MCF 10A (cell line): Measurements from ENCODE around the gene AXIN2. TPM values are rescaled to one million over a fixed set of nuclear protein-coding genes. Genes with fewer than 3 reads are reported as not detected.

ENCODE experiments used
- BruUV-seq: library from RNA; stranded (reverse); fragments of 400-500 nt; replicated peaks from 2 replicates; lab custom pipeline; 2021; lab: Mats Ljungman, UMichigan
- CTCF ChIA-PET: fragments of 300-600 bp; sonication (Branson Sonifier 250); formaldehyde crosslinking; extraction: SDS; loops from one replicate; lab custom pipeline; 2021; ENCODE audit warnings: antibody characterized with exemption, inconsistent platforms; lab: Yijun Ruan, JAX
- POLR2A ChIA-PET: fragments of 300-600, 350-650 bp; sonication (Branson Sonifier 250); formaldehyde crosslinking; extraction: SDS; loops from one replicate; lab custom pipeline; 2020; ENCODE audit warnings: antibody characterized with exemption, inconsistent platforms; lab: Yijun Ruan, JAX
- DNase-seq: peaks from one replicate; pipeline ENCODE4 v3.0.0-alpha.2; 2018; ENCODE audit not compliant: unreplicated experiment
- H3K27ac Mint-ChIP-seq: one replicate; pipeline ENCODE4 v1.8.0; 2022; ENCODE audit warnings: mild to moderate bottlenecking, low read depth, mixed read lengths; ENCODE audit not compliant: unreplicated experiment
- H3K27me3 Mint-ChIP-seq: one replicate; pipeline ENCODE4 v1.8.0; 2022; ENCODE audit warnings: mixed read lengths; ENCODE audit not compliant: insufficient read depth, unreplicated experiment
- H3K36me3 Mint-ChIP-seq: one replicate; pipeline ENCODE4 v1.8.0; 2022; ENCODE audit warnings: mild to moderate bottlenecking, moderate library complexity, mixed read lengths; ENCODE audit not compliant: insufficient read depth, unreplicated experiment
- H3K4me1 Mint-ChIP-seq: one replicate; pipeline ENCODE4 v1.8.0; 2022; ENCODE audit warnings: mixed read lengths; ENCODE audit not compliant: insufficient read depth, unreplicated experiment
- H3K4me3 Mint-ChIP-seq: one replicate; pipeline ENCODE4 v1.8.0; 2022; ENCODE audit warnings: mild to moderate bottlenecking, moderate library complexity, mixed read lengths; ENCODE audit not compliant: unreplicated experiment
- H3K9me3 Mint-ChIP-seq: one replicate; pipeline ENCODE4 v1.8.0; 2022; ENCODE audit warnings: mixed read lengths; ENCODE audit not compliant: unreplicated experiment
- intact Hi-C: fragments of 100-400 bp; cut with micrococcal nuclease; formaldehyde crosslinking; loops from 2 replicates; pipeline ENCODE4 v1.14.1; 2022
- total RNA-seq: library from RNA; stranded (reverse); gene quantifications from 2 replicates; pipeline ENCODE4 v1.2.3, GENCODE V29; 2022
- TF ChIP-seq, protein P1 (sequence below): fragments of 200-600 bp; IDR thresholded peaks from one replicate; pipeline ENCODE4 v1.8.0; 2022; ENCODE audit warnings: antibody characterized with exemption, mild to moderate bottlenecking; ENCODE audit not compliant: unreplicated experiment

The AXIN2 gene
- total RNA-seq, 1 experiment from 2014 or later, result 0.16 TPM

GRCh38 chr17:65588181-65588808, 26.8 kb upstream of the AXIN2 start:
- TF ChIP-seq, protein P1, sequence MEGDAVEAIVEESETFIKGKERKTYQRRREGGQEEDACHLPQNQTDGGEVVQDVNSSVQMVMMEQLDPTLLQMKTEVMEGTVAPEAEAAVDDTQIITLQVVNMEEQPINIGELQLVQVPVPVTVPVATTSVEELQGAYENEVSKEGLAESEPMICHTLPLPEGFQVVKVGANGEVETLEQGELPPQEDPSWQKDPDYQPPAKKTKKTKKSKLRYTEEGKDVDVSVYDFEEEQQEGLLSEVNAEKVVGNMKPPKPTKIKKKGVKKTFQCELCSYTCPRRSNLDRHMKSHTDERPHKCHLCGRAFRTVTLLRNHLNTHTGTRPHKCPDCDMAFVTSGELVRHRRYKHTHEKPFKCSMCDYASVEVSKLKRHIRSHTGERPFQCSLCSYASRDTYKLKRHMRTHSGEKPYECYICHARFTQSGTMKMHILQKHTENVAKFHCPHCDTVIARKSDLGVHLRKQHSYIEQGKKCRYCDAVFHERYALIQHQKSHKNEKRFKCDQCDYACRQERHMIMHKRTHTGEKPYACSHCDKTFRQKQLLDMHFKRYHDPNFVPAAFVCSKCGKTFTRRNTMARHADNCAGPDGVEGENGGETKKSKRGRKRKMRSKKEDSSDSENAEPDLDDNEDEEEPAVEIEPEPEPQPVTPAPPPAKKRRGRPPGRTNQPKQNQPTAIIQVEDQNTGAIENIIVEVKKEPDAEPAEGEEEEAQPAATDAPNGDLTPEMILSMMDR, result no peak
- ChIA-PET CTCF (interaction anchor here (1.0 kb wide), 1 partner anchor 356 kb away, joined by 3 read pairs; no protein-coding TSS in a partner anchor), POLR2A (no interaction called here)
- no peaks in the 10 kb centered on the region for H3K27me3 Mint-ChIP-seq
- H3K27ac Mint-ChIP-seq, result no peak overlapping the region
- DNase-seq, result no peak
- BruUV-seq, result no TSS peak
- H3K9me3 Mint-ChIP-seq, result no peaks in the 10 kb centered on the region
- no peak overlapping the region for H3K4me3 Mint-ChIP-seq
- H3K36me3 Mint-ChIP-seq, result no peaks in the 10 kb centered on the region
- no peaks in the 10 kb centered on the region for H3K4me1 Mint-ChIP-seq
- intact Hi-C loops, result no loop called here

GRCh38 chr17:65587534-65588180, 26.2 kb upstream of the AXIN2 start:
- Mint-ChIP-seq H3K27me3 (no peaks in the 10 kb centered on the region), H3K27ac (no peak overlapping the region), H3K9me3 (no peaks in the 10 kb centered on the region), H3K4me3 (no peak overlapping the region), H3K4me1 (no peaks in the 10 kb centered on the region), H3K36me3 (no peaks in the 10 kb centered on the region)
- BruUV-seq, result no TSS peak
- TF ChIP-seq, protein P1, result no peak
- POLR2A ChIA-PET, result no interaction called here
- CTCF ChIA-PET, result interaction anchor here (0.6 to 1.0 kb wide), 2 partner anchors 356 to 1887 kb away, joined by 3 read pairs; no protein-coding TSS in a partner anchor
- intact Hi-C loops, result no loop called here
- no peak for DNase-seq

- Mint-ChIP-seq H3K4me3 (no peak overlapping the region), H3K9me3 (no peaks in the 10 kb centered on the region), H3K27me3 (no peaks in the 10 kb centered on the region), H3K36me3 (no peaks in the 10 kb centered on the region), H3K4me1 (no peaks in the 10 kb centered on the region), H3K27ac (no peak overlapping the region)
- TF ChIP-seq, protein P1, result no peak
- no peak for DNase-seq
- no TSS peak for BruUV-seq
- CTCF ChIA-PET, result interaction anchor here (1.0 kb wide), 2 partner anchors 208 to 355 kb away, joined by 3 to 4 read pairs; no protein-coding TSS in a partner anchor
- POLR2A ChIA-PET, result no interaction called here
- intact Hi-C loops, result no loop called here
Measured at GRCh38 chr17:65586899-65587298, 25.5 kb upstream of the AXIN2 start.
